Type B pancreatic cell (in vitro differentiated cells): ENCODE results near the gene SKOR1. TPM values are rescaled to one million over a fixed set of nuclear protein-coding genes. Genes with fewer than 3 reads are reported as not detected.
A peak's percentile ranks its signal among the peaks of the same experiment; 100 is the strongest.

Source experiments
- DNase-seq: peaks from one replicate; pipeline ENCODE4 v3.0.0; 2021; ENCODE audit warnings: mixed read lengths; ENCODE audit not compliant: unreplicated experiment; ENCODE audit errors: extremely low spot score
- H3K27ac Mint-ChIP-seq: 2 replicates; pipeline ENCODE4 v1.8.0; 2021; ENCODE audit warnings: mild to moderate bottlenecking, mixed read lengths
- H3K27me3 Mint-ChIP-seq: 2 replicates; pipeline ENCODE4 v1.8.0; 2021; ENCODE audit warnings: mixed read lengths
- H3K36me3 Mint-ChIP-seq: 2 replicates; pipeline ENCODE4 v1.8.0; 2021; ENCODE audit warnings: mixed read lengths
- H3K4me1 Mint-ChIP-seq: one replicate; pipeline ENCODE4 v1.8.0; 2021; ENCODE audit warnings: mixed read lengths; ENCODE audit not compliant: unreplicated experiment
- H3K4me3 Mint-ChIP-seq: 2 replicates; pipeline ENCODE4 v1.8.0; 2021; ENCODE audit warnings: mild to moderate bottlenecking, mixed read lengths
- H3K9me3 Mint-ChIP-seq: 2 replicates; pipeline ENCODE4 v1.8.0; 2021; ENCODE audit warnings: mixed read lengths
- total RNA-seq: library from RNA; stranded (reverse); gene quantifications from 2 replicates; pipeline ENCODE4 v1.2.1, GENCODE V29; 2021; ENCODE audit warnings: low replicate concordance
- TF ChIP-seq, protein P1 (sequence below): fragments of 200-600 bp; sonication (generic); conservative IDR thresholded peaks from 2 replicates; pipeline ENCODE4 v1.5.0; 2021; ENCODE audit warnings: antibody characterized with exemption, mild to moderate bottlenecking

Gene SKOR1
- total RNA-seq, 1 donor from 2014 or later, result 0.65 TPM

DNA sequence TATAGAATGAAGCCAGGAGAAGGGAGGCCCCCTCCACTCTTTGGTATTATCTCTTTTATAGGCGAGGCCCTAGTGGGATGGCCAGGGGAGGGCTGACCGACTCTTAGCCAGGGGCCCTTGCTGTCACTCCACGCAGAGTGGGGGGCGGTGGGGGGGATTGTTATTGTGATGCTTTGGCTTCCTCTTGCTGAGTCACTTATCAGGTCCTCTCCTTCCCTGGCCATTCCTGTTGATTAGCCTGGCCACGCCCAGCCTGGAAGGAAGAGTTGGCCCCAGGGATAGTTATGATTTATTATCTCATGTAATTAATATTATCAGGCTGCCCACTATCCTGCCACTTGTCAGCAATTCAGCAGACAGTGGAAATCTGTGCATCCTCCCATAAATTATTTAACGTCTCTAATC is 25.5 kb upstream of the SKOR1 start:
- no peaks in the 10 kb centered on the region for H3K27me3 Mint-ChIP-seq
- no peak overlapping the region for H3K27ac Mint-ChIP-seq
- TF ChIP-seq, protein P1, sequence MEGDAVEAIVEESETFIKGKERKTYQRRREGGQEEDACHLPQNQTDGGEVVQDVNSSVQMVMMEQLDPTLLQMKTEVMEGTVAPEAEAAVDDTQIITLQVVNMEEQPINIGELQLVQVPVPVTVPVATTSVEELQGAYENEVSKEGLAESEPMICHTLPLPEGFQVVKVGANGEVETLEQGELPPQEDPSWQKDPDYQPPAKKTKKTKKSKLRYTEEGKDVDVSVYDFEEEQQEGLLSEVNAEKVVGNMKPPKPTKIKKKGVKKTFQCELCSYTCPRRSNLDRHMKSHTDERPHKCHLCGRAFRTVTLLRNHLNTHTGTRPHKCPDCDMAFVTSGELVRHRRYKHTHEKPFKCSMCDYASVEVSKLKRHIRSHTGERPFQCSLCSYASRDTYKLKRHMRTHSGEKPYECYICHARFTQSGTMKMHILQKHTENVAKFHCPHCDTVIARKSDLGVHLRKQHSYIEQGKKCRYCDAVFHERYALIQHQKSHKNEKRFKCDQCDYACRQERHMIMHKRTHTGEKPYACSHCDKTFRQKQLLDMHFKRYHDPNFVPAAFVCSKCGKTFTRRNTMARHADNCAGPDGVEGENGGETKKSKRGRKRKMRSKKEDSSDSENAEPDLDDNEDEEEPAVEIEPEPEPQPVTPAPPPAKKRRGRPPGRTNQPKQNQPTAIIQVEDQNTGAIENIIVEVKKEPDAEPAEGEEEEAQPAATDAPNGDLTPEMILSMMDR, result no peak
- no peak overlapping the region for H3K4me3 Mint-ChIP-seq
- H3K4me1 Mint-ChIP-seq, result no peaks in the 10 kb centered on the region
- H3K36me3 Mint-ChIP-seq, result peaks cover 10% of the 10 kb centered on the region
- peaks cover 9% of the 10 kb centered on the region for H3K9me3 Mint-ChIP-seq
- DNase-seq, result no peak

DNA sequence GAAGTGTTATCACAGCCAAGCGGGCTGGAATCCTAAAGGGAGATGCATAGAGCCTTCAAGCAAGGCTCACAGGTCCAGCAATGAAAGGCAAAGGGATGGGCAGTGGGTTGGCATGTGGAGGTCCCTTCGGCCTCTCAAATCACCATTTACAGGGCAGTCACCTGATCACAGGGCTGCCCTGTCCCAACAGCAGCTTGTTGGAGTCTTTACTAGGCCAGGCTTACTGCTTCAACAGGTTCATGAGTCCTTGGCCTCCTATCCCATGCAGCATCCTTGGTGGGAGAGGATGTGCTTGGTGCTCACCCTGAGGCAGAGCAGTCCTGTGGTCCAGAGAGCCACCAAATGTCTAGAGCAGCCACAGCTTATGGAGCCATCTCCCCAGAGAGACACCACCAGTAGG is 24.2 kb upstream of the SKOR1 start:
- H3K36me3 Mint-ChIP-seq, result peaks cover 1% of the 10 kb centered on the region
- H3K4me3 Mint-ChIP-seq, result no peak overlapping the region
- H3K9me3 Mint-ChIP-seq, result no peaks in the 10 kb centered on the region
- H3K27me3 Mint-ChIP-seq, result no peaks in the 10 kb centered on the region
- no peak overlapping the region for H3K27ac Mint-ChIP-seq
- DNase-seq, result peak; percentile 34
- no peaks in the 10 kb centered on the region for H3K4me1 Mint-ChIP-seq
- TF ChIP-seq, protein P1, result no peak

DNA sequence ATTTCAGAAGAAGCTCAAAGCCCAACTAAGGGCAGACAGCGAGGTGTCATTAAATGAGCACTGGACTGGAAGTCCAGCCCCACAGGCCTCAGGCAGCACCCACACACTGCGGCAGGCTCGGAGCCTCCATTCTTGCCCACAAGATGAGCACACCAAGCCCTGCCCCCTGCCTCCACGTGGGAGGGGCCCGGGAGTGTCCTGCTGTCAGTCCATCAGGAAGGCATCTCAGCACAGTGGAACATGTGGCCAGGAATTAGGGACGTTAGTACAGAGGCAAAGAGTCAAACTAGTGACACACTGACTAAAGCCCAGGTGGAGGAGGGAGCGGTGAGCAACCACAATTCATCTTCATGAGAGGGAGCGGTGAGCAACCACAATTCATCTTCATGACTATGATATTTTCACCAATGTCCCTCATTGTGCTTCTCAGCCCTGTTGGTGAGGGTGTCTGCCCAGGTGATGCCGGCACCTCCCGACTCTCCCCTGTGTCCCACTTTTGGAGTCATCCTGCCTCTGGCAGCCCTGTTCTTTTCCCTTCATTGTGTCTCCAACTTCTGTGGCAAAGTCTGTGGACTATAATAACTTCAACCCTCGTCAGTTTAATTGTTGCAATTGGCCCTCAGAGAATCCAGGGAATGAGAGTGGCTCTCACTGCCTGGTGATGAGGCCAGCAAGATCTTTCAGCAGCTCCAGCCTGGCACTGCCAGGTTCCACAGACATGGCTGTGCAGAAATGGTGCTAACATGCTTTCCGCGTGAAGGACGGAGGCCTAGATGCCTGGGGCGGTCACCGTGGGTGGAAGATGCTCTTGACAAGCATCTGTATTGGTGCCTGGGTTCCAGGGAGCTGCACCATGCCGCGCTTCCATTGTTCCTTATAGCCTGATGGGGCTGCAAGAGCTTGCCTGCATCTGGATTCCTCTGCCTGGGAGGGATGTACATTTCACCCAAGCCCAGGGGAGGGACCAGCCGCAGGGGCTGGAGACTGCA is 23.1 kb upstream of the SKOR1 start:
- H3K27ac Mint-ChIP-seq, result no peak overlapping the region
- no peaks in the 10 kb centered on the region for H3K36me3 Mint-ChIP-seq
- no peaks in the 10 kb centered on the region for H3K4me1 Mint-ChIP-seq
- no peak overlapping the region for H3K4me3 Mint-ChIP-seq
- no peaks in the 10 kb centered on the region for H3K27me3 Mint-ChIP-seq
- peak; percentile 58 for DNase-seq
- TF ChIP-seq, protein P1, result no peak
- H3K9me3 Mint-ChIP-seq, result no peaks in the 10 kb centered on the region

DNA sequence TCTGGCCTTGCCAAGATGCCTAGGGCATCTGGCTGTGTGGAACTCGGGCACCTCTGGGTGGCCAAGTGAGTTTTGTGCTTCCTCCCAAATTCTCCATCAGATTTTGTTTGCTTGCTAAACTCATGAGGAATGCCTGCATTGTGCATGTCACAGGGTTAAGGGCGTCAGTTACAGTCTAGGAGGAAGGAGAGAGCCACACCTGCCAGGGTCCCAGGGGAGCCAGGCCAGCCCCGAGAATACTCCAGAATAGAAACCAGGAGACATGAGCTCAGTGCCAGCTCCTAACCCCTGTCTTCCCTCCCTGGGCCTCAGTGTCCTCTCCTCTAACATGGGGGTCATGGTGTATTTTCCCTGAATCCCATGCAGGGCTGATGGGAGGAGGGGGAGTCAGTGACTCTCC is 22.0 kb upstream of the SKOR1 start:
- Mint-ChIP-seq H3K4me1 (no peaks in the 10 kb centered on the region), H3K27me3 (no peaks in the 10 kb centered on the region), H3K4me3 (no peak overlapping the region), H3K36me3 (peaks cover 4% of the 10 kb centered on the region), H3K9me3 (no peaks in the 10 kb centered on the region), H3K27ac (no peak overlapping the region)
- DNase-seq, result peak; percentile 56
- TF ChIP-seq, protein P1, result no peak

DNA sequence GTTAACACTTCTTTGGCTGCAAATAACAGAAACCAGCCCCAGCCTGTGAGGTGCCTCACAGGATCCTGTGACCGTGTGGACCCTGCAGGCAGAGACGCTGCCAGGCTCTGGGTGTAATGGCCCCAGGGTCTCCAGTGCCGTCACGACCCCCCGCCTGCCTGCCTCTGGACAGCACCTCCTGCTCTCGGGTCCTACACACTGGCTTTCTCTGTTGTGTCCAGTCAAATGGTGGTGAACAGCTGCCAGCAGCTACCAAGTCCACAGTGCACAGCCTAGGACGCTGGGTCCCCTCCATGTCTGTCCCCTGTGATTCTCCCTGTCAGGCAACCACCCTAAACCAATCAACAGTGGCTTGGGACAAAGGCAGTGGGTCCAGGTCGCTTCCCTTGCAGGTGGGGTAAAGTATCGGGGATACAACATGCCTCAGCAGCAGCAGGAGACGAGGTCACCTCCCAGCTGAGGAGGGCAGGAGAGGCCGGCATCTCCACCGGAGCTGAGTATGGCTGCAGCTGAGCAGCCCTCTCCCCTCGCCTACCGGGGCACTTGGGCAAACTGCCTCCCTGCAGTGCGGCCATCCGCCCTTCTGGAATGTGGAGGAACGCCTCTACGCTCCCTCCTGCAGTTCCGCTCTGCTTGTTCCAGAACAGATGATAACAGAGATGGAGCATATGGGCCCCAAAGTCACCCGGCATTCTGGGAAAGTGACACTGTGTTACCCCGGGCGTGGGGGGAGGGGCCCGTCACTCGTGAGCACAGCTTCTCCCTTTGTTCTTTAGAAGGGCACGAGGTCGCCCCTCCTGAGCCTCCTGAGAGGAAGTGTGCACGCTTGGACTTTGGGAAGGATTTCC is 21.1 kb upstream of the SKOR1 start:
- Mint-ChIP-seq H3K4me1 (no peaks in the 10 kb centered on the region), H3K4me3 (no peak overlapping the region), H3K9me3 (no peaks in the 10 kb centered on the region), H3K27ac (no peak overlapping the region), H3K27me3 (no peaks in the 10 kb centered on the region), H3K36me3 (peaks cover 4% of the 10 kb centered on the region)
- DNase-seq, result peak; percentile 68
- TF ChIP-seq, protein P1, result no peak
